GM19099 (cell line): ENCODE measurements around the gene BRSK2.

ENCODE experiments used
- POLR2A ChIP-seq: IDR thresholded peaks from 3 replicates; pipeline ENCODE4 v1.6.1; 2011; ENCODE audit warnings: low read depth; ENCODE audit not compliant: insufficient read length; ENCODE audit errors: extremely low read depth

Gene BRSK2

DNA sequence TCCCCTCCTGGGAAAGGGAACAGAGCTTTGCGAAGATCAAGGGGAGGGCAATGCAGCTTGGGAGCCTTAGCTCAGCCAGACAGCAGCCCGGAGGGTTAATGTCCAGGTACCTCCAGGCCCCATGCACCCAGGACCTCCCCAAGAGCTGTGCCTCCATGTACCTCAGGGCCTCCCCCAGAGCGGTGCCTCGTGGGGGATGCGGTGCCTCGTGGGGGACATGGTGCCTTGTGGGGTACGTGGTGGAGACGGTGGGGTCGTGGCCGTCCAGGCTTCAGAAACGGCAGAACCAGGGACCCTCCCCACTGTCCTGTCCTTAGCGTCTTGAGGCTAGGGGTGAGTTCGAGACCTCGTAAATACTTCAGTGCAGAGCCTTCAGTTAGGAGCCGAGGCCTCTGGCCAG lies 33.2 kb downstream of the BRSK2 start:
- TF ChIP-seq POLR2A = no peak

DNA sequence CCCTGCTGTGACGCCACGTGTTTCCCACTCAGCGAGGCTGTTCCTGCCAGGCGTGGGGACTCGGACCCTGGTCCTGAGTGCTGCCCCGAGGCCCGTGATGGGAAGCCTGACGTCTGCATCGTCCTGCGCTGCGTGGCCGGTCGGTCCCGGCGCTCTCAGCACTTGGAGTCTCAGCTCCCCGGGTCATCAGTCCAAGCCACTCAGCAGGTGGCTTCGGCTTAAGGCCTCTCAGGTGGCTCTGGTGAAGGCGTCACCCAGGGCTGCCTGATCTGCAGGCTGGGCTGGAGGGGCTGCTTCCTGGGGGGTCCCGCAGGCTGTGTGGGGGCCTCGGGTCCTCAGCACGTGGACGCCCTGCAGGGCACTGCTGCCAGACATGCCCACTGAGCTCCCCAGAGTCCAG lies 35.3 kb downstream of the BRSK2 start:
- no peak for TF ChIP-seq POLR2A

DNA sequence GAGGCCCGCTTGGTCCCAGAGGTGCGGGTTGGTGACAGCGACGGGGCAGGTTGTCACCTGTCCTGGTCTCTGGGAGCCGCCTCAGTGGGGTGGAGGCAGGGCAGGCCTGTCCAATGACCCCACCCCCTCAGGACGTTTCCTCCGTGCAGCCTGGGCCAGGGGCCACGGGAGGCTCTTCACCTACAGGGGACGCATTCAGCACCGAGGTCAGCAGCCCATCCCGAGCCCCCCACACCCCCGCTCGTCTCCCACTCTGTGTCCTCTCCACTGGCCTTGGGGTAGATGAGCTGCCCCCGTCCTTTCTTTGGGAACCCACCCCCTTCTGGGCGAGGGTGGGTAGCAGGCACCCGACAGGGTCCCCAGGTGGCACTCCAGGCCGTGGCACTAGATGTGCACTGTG lies 35.7 kb downstream of the BRSK2 start:
- no peak for TF ChIP-seq POLR2A

DNA sequence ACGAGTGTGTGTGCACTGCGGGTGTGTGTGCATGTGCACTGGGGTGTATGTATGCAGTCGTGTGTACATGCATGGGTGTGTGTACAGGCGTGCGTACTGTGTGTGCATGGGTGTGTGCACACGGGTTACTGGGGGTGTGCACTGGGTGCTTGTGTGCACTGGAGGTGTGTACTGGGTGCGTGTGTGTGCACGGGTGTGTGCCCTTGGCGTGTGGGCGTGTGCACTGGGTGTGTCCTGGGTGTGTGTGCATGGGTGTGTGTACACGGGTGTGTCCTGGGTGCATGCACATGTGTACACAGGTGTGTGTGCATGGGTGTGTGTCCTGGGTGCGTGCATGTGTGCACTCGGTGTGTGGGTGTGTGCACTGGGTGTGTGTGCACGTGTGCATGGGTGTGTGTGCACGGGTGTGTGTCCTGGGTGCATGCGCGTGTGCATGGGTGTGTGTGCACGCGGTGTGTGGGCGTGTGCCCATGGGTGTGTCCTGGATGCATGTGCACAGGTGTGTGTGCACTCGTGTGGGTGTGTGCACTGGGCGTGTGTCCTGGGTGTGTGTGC lies 39.1 kb downstream of the BRSK2 start:
- no peak for TF ChIP-seq POLR2A

DNA sequence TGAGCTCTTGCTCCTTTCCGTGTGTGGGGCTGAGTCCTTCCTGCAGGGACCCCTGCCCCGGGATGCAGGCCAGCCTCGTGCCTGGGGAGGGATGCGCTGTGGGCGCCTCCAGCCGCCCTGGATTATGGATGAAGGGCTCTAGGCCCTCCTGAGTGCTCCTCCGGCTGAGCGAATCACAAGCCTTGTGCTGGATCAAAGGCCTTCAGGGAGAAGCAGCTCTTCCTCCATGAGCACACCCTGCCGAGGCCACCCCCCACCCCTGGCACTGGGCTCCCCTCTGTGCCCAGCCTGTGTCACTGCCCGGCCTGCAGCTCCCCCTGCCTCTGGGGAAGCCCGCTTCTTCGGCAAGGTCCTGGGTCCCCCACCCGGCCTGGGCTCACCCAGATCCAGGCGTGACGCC lies 43.8 kb downstream of the BRSK2 start:
- TF ChIP-seq POLR2A = no peak

DNA sequence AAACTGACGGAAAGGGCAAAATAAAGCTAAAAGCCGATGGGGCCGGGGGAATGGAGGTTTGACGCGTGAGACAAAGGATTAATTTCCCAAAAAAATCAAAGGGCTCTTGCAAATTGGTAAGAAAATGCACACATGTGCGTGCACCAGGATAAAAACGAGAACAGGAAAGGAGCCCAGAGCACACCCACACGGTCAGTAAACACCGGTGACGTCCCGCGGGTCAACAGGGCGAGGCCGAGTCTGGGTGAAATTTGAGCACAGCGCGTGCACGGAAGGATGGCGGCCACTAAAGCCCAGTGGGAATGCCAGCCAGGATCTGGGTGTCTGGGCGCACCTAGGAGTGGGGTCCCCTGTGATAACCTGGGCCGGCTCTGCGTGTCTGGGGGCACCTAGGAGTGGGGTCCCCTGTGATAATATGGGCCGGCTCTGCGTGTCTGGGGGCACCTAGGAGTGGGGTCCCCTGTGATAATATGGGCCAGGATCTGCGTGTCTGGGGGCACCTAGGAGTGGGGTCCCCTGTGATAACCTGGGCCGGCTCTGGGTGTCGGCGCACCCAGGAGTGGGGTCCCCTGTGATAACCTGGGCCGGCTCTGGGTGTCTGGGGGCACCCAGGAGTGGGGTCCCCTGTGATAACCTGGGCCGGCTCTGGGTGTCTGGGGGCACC lies 44.4 kb downstream of the BRSK2 start:
- no peak for TF ChIP-seq POLR2A

DNA sequence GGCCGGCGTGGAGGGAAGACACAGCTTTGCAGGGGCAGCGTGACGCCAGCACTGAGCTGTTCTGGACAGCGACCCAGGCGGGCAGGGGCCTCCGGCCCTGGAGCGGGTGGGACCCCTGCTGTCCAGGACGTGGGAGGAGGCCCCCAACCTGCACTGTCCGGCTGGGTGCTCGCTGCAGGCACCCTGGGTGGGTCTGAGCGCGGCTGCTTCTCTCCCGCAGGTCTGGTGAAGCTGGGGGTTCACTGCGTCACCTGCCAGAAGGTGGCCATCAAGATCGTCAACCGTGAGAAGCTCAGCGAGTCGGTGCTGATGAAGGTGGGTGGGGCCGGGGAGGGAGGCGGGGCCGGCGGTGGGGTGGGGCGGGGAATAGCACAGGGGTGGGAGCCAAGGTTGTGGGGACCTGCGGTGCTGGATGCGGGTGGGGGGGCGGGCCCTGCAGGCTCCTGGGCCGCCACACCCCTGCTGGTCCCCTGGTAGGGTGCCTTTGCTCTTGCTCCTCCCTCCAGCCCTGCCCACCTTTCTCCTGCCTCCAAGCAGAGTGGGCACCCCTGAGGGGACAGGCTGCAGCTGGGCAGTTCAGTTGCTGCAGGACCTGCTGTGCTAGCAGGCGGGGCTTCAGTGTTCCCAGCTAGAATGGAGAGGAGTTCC lies 46.2 kb downstream of the BRSK2 start:
- no peak for TF ChIP-seq POLR2A

DNA sequence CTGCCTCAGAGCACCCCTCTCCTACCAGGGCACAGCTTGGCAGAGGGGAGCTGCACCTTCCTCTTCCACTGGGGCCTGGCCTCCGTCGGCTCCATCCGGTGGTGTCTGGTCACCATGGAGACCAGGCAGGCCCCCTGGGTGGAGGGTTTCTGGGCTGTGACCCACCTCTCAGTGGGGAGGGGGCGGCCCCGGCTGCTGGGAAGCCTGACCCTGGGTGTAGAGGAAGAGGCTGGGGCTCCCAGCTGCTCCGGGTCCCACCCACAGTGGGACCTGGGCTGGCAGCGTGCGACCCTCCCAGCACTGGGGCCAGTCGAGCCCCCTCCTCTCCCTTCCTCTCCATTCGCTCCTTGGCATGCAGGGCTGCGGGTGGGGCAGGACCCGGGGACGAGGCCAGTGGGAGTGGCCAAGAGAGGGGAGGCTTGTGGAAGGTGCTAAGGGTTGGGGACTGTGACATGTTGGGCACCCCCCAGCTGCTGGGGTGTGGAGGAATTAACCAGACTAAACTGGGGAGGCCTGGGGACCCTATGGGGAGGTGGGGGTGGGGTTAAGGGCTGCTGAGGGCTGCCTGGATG lies 46.8 kb downstream of the BRSK2 start:
- no peak for TF ChIP-seq POLR2A

DNA sequence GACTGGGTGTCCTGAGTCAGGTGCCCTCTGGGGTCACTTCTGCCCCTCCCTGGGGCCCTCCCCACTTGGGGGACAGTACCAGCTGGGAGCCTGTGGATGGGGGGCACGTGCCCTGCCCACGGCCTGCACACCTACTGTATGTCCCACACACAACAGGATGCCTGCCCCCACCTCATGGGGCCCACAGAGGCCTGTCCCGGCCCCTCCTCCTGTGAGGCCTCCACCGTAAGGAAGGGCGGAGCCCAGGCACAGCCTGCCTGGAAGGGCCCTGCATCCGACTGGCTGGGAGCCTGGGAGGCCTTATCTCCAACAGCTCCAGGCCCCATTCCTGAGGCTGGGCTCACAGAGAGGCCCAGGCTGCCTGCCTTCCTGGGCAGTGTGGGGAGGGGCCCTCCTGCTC lies 47.8 kb downstream of the BRSK2 start:
- no peak for TF ChIP-seq POLR2A

DNA sequence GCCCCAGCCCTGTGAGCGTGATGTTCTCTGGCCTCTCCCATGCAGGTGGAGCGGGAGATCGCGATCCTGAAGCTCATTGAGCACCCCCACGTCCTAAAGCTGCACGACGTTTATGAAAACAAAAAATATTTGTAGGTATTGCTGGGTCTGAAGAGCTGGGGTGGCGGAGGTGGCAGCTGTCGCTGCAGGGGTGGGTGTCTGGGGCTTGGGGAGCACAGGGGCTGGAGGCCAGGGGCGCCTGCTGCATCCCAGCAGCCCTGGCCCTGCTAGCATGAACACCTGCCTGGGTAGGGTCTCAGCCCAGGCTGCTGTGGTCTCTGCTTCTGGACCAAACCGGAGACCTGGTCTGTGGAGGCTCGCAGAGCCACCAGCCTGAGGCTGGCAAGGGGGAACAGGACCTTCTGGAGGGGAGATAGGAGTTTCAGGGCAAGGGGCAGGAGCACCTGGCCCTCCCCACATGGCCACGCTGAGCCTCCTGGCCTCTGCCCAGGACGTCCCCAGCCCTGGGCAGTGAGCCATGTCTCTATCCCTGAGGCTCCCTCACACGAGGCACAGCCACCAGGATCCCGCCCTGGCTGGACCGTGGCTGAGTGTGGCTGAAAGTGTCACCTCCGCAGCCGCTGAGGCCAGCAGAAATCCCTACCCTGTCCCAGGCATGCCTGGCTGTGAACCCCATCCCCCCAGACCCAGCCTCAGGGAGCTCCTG lies 48.7 kb downstream of the BRSK2 start:
- no peak for TF ChIP-seq POLR2A

DNA sequence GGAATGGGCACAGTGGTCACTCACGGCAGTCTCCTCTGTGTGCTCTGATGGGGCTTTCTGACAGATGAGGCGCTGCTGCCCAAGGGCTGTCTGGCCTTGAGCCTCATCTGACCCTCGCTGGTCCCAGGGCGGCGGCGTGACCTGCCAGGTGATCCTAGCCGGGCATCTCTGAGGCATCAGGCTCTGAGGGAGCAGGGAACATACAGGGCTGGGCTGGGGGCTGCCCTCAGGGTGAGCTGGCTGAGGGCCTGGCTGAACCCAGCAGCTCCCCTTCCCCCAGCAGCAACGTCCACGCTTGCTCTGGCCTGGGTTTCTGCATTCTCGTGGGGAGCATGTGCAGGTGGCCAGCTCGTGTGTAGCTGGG lies 49.2 kb downstream of the BRSK2 start:
- TF ChIP-seq POLR2A = no peak

DNA sequence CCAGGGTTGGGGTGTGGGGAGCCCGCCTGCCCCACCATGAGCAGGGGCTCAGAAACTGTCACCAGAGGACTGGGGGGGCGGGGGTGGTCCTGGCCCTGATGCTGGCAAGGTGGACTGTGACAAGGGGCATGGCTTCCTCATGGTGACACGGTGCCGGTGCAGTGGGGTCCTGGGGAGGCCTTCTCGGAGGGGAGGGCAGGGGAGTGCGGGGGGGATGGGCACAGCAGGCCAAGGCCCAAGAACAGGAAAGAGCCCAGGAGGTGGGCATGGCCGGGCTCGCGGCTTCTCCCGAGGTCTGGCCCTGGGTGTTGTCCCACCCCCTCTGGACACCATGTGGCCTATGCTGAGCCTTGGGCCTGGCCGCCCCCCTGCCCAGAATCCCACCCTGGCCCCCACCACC lies 49.6 kb downstream of the BRSK2 start:
- TF ChIP-seq POLR2A = no peak

DNA sequence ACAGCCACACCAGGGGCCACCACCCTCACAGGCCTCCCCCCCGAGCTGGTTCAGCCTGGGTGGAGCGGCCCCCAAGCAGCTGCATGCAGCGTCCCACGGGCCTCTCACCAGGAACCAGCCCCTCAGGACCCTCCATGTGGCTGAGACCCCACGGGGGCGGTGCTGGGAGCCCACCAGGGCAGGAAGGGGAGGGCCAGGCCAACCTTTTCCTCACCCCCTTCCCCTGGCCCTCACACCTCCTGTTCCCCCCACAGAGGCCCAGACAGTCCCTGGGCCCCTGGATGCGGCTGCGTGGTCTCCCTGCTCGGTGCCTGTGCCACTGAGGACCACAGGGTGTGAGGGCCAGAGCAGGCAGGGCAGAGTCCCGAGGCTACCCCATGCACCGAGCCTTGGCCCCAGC lies 50.3 kb downstream of the BRSK2 start:
- no peak for TF ChIP-seq POLR2A

DNA sequence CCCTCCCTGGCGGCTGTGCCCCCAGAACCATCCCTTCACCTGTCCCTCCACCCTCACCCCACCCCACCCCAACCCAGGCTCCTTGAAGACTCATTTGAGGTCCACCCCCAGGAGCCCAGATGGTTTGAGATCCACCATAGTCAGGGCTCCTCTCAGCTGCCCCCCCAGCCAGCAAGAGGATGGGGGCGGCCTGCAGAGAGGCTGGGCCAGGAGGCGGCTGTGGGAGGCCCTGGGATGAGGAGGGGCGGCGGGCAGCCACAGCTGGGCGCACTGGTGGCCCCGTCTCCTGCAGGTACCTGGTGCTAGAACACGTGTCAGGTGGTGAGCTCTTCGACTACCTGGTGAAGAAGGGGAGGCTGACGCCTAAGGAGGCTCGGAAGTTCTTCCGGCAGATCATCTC lies 50.8 kb downstream of the BRSK2 start:
- TF ChIP-seq POLR2A = no peak

DNA sequence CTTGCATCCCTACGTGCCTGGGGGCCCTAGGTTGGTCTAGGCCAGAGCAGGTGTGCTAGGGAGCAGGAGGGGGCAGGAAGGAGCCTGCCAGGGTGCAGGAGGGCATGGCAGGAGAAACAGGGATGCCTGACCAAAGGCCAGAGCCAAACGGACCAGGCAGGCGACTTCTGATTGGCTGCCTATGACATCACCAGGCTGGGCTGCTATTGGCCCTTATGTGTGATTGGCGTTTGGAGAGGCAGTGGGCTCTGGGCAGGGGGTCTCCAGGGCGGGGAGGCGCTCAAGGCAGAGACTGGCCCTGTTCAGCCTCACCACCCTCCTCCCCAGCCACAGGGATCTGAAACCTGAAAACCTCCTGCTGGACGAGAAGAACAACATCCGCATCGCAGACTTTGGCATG lies 52.4 kb downstream of the BRSK2 start:
- no peak for TF ChIP-seq POLR2A
